CD4-positive, alpha-beta T cell treated with Interleukin-17A for 4 hours (primary cell): ENCODE measurements around the gene TFEB.

Experiments used
- DNase-seq: peaks from one replicate; pipeline ENCODE4 v3.0.0-alpha.2; 2020; ENCODE audit warnings: mixed read lengths

Gene TFEB

GRCh38 chr6:41671376-41671775, 64.0 kb downstream of the TFEB start:
- DNase-seq, result no peak

- no peak for DNase-seq
These were observed 64.6 kb downstream of the TFEB start for GRCh38 chr6:41670703-41671360.

- DNase-seq, result no peak
These were observed 66.4 kb downstream of the TFEB start for GRCh38 chr6:41668968-41669367.

- DNase-seq, result no peak
These were observed 68.2 kb downstream of the TFEB start for GRCh38 chr6:41667195-41667594.

GRCh38 chr6:41664271-41664670, 71.1 kb downstream of the TFEB start:
- no peak for DNase-seq

- DNase-seq, result no peak
These were observed 71.8 kb downstream of the TFEB start for GRCh38 chr6:41663568-41663967.

GRCh38 chr6:41659935-41660334, 75.5 kb downstream of the TFEB start:
- DNase-seq, result no peak

- no peak for DNase-seq
These were observed 76.8 kb downstream of the TFEB start for GRCh38 chr6:41658636-41659035.

GRCh38 chr6:41657131-41658094, 78.0 kb downstream of the TFEB start:
- no peak for DNase-seq

- no peak for DNase-seq
These were observed 79.3 kb downstream of the TFEB start for GRCh38 chr6:41656002-41656691.

GRCh38 chr6:41655646-41656001, 79.8 kb downstream of the TFEB start:
- DNase-seq, result no peak

GRCh38 chr6:41655176-41655575, 80.2 kb downstream of the TFEB start:
- DNase-seq, result no peak

- DNase-seq, result no peak
These were observed 80.7 kb downstream of the TFEB start for GRCh38 chr6:41654698-41655151.

- DNase-seq, result no peak
These were observed 81.2 kb downstream of the TFEB start for GRCh38 chr6:41654151-41654697.

GRCh38 chr6:41653691-41654090, 81.7 kb downstream of the TFEB start:
- no peak for DNase-seq

- DNase-seq, result no peak
These were observed 82.3 kb downstream of the TFEB start for GRCh38 chr6:41652866-41653652.

- no peak for DNase-seq
These were observed 83.3 kb downstream of the TFEB start for GRCh38 chr6:41651962-41652657.

- DNase-seq, result no peak
These were observed 84.0 kb downstream of the TFEB start for GRCh38 chr6:41651246-41651961.

GRCh38 chr6:41650120-41650519, 85.3 kb downstream of the TFEB start:
- DNase-seq, result no peak

- DNase-seq, result no peak
These were observed 85.8 kb downstream of the TFEB start for GRCh38 chr6:41649596-41649995.

GRCh38 chr6:41648921-41649320, 86.5 kb downstream of the TFEB start:
- DNase-seq, result no peak
